Stimulated activated CD4-positive, alpha-beta T cell treated with anti-CD3 and anti-CD28 coated beads, Interleukin-4, amount 100 ng/mL, for 4 hours (primary cell): ENCODE measurements around the gene COL20A1.
"Not testable (repeated sequence)": the region's sequence is repeated elsewhere in the genome, so short reads cannot be mapped to it uniquely, and the experiment has no call there.

Source experiments
- DNase-seq, 2 experiments: peaks; one replicate each; pipeline ENCODE4 v3.0.0-alpha.2; 2020

The COL20A1 gene

DNA sequence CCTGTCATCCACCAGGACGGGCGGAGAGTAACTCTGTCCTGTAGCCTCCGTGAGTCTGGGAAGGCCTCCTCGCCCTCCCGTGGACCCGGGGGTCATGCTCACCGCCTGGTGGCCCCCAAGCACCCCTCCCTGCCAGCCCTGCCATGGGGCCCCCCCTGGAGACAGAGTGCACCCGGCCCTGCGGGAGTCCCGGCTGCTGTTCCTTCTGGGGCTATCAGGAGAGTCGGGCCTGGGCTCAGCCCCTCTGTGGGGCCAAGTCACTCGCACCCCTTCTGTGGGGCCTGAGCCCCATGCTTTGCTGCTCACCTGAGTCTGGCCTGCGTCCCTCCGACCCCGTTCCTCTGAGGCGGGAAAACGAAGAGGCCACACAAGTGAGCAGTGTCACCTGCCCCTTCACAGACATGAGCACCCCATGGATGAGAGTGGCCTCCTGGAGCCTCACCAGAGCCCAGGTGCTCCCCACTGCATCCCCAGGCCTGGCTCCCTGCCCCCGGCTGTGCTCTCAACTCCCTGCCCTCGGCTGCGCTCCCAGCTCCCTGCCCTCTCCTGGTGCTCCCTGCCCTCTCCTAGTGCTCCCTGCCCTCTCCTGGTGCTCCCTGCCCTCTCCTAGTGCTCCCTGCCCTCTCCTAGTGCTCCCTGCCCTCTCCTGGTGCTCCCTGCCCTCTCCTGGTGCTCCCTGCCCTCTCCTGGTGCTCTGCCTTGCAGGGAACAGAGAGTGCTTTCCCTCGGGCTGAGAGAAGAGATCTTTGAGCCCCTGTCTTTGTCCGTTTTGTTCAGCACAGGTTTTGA is 72.8 kb downstream of the COL20A1 start:
- DNase-seq: no peak

DNA sequence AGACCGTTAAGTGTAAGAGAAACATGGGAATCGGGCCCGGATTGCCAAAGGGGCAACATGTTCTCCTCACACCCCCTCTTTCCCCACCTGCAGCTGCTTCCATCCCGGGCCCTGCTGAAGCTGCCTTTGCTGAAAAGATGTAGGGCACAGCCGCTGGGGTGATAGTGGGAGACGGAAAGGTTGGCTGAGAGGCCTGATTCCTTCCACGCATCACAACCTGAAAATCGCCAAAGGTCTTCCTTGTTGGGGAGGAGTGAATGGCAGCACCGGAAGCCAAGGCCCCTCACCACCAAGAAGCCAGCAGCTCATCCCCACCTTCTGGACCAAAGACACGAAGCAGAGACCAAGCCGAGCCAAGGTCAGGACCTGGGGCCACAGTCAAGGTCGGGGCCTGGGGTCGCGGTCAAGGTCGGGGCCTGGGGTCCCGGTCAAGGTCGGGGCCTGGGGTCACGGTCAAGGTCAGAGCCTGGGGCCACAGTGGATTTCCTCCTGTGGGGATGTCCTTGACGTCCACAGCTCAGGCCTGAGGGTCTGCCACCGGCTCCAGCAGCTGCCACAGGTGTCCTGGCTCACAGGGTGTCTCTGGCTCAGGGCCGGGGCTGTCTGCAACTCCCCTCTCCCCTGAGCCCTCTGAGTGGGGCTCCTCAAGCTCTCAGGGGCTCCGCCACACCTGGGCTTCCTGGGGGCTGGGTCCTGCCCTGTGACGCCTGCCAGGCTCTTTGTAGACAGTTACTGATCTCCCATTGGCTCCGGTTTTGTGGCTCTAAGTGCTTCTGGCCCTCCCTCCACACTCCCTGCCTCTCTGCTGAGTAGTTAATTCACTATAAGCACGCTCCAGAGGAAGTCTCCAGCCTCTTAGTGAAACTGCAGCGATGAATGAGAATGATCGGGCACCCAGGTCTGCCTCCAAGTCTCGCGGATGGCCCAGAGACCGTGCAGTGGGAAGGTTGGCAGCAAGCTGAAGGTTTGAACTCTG is 73.7 kb downstream of the COL20A1 start:
- no peak for DNase-seq

DNA sequence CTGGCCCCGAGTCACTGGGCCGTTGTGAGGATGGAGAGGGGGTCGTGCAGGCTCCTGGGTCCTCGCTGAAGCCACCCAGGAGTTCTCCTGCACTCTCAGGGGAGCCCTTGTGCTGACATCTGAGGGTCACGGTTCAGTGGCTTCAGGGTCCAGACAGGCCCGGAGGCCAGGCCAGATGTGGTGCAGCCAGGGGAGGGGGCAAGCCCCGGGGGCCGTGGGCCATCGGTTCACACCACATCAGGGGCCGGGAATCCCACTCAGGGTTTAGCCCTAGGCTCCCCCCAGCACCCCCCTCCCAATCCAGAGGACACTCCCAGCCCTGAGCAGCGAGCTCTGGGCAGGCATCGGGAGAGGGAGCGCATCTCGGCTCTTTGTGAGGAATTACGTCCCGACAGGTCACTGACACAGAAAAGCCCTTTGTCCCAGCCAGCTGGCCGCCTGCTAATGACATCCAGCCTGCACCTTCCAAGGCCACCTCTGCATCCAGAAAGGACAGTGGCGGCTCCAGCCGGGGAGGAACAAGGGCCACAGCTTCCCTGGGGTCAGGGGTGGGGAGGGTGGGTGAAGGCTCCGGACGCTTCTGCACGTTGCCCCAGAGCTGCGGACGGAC is 74.6 kb downstream of the COL20A1 start:
- DNase-seq: no peak

DNA sequence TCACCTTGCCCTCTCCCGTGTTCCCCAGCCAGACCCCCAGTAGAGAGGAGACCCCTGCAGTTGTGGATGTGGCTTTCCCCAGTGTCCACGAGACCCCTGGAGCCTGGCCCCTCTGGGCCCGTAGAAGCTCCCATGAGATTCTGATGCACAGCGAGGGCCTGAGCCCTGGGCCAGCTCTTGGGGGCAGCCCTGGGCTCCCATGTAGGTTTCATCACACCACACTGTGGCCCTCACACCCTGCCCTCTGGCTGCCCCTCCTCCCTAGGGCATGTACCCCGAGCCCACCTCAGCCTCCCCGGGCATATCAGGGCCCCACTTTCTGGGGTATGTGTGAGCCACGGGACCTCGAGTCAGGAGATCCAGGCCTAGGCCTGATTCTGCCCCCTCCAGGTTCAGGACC is 75.2 kb downstream of the COL20A1 start:
- DNase-seq: no peak

DNA sequence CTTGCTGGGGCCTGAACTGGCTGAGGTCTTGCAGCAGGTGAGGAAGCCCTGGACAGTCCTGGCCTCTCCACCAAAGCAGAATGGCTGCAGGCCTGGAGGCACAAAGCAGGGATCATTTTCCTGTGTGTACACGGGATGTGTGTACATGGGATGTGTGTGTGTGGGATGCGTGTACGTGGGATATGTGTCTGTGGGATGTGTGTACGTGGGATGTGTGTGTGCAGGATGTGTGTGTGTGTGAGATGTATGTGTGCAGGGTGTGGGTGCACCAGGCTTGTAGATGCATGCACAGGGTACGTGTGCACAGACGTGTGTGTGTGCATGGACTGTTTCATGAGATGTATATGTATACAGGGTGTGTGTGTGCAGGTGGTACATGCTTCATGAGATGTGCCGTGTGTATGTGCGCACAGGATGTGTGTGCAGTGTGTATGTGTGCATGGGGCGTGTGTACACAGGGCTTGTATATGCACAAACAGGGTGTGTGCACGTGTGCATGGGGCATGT is 76.1 kb downstream of the COL20A1 start:
- DNase-seq: no peak

DNA sequence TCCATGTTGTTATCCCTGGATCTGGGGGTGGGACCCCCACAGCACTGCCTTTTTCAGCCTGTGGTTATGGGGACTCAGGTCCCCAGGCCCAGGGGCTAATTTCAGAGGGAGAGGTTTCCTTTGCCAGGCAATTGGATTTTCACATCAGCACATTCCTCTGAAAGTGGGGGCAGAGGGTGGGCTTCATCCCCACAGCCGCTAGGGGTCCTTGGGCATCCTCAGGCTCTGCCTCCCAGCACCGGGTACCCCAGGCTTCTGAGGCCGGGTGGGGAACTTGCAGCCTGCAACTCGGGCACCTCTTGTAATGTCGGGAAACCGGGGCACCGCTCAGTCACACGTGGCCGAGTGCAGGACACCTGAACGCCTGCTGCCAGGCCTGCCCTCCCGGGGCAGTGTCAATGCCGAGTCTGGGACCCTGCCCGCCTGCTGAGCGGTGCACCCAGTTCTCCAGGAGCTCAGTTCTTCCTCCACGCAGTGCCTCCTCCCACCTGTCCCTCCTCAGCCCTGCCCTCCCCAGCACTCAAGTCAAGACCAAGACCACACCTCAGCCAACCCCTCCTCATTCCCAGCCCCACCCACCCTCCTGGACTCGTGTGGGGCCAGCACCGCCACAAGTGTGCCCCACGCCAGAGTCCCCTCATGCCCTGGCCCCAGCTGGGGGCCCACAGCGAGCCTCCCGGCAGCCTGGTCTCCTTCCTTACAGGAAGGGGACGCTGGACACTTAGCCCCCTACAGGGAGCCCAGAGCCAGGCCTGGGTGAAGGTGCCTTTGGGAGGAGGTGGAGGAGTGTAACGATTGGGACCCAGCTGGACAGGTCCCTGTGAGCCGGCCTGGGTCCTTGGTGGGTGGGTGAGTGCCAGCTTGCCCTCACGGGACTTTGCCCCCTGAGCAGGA is 77.0 kb downstream of the COL20A1 start:
- no peak for DNase-seq

DNA sequence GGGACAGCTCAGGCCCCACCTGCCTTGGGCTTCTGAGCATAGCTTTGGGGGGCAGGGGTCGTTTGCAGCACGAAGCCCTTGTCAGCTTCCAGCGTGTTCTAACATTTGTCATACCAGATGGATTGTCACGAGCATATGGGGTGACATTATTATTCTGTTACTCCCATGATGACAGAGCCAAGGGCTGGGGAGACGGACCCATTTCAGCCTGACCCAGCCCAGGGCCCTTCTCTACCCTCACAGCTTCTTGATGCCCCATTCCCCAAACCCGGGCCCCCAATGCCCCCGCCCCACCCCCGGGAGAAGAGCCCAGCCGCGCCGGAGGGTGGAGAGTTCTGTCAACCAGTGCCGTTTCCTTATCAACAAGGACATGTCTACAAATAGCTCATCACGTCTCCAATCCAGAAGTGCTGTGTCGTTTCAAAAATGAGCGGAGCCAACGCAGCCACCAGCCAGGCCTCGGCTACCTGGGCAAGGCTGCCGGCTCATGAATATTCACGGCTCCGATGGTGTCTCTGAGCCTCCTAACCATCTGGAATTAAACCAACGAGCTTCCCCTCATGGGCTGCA is 77.7 kb downstream of the COL20A1 start:
- DNase-seq: no peak

GRCh38 chr20:63371291-63371865 is 78.4 kb downstream of the COL20A1 start:
- DNase-seq: no peak

GRCh38 chr20:63372971-63373885 is 80.2 kb downstream of the COL20A1 start:
- no peak for DNase-seq

DNA sequence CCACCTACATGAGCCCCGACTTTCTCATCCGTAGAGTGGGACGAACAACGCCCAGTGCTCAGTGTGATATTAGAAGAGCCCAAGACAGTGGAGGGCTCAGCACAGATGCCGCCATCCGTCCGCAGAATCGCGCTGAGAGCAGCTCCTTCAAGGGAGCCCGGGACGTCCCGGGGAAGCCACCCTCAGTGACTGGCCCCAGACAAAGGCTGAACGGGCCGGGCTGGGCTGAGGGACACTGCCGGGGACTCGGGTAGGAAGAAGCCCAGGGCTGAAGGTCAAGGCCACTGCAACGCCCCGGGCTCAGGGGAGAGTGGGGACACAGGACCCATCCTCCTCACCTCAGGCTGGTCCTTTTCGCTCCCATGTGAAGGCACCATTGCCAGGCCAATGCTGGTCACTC is 81.0 kb downstream of the COL20A1 start:
- DNase-seq: no peak

- no peak for DNase-seq
Measured at GRCh38 chr20:63374504-63374903, 81.5 kb downstream of the COL20A1 start.

- DNase-seq: no peak
Measured at GRCh38 chr20:63375438-63375837, 82.5 kb downstream of the COL20A1 start.

DNA sequence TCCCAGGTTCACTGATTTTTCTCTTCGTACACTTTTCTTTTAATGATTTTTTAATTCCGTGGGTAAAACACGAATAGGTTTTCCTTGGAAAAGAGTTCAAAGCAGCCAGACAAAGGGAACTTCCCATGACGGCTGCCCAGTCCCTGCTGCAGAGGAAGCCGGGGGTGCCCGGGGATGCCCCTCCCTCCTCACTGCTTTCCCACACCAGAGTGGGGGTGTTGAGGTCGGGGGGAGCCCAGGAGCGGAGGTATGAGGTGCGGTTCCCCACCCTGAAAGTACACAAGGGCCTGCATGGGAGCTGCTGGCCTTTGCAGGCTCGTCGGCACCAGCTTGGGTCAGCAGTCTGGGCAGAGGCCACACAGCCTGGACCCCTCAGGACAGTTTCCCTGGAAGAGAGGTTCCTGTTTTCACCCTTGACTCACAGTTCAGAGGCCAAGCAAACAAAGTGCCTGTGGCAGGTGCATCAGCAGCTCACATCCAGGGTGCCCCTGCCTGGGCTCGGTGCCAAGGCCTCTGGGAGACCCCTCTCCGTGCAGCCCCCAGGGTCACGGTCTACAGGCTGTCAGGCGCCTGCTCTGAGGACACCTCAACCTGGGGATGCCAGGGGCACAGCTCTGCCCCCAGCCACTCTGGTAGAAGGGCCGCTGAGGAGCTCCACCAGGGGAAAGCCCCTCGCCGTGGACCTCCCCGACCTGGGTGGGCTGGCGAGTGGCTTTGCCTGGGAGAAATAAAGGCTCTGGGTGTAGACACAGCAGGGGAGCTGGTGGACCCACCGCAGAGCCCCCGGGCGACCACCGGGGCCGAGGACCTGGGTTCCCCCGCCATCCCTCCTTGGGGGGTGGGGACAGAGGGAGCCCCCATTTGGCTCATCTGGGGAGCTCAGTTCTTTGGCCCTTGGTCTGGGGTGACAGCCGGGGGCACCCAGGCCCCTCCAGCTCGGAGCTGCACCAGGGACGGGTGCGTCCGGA is 83.6 kb downstream of the COL20A1 start:
- DNase-seq: no peak

DNA sequence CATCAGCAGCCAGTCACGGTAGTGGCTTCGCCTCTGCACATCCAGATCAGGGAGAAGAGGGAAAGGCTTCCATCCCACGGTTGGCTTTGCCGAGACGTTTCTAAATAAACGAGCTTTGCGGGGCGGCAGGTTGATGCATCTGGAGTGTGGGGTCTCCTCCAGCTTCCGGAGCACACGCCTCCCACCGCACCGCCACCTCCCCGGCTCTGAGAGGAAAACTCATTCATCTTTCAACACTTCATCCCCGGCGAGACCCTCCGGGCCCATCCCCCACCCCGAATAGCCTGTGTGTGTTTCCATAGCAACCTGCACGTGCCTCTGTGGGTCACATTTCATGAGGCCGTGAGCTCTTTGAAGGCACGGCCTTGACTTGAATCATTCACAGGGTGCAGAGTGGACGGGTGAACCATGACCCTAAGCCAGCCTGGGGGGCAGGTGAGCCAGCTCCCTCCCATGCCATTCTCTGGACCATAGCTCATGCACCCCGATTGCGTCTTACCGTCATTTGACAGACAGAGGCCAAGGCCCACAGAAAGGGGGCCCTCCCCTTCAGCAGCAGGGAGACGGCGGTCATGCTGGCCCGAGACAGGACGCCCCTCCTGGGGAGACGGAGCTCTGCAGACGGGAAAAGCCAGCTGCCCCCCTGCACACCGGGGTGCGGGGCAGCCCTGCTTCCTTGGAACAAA is 84.4 kb downstream of the COL20A1 start:
- no peak for DNase-seq

- no peak for DNase-seq
Measured at GRCh38 chr20:63377951-63378381, 85.0 kb downstream of the COL20A1 start.

DNA sequence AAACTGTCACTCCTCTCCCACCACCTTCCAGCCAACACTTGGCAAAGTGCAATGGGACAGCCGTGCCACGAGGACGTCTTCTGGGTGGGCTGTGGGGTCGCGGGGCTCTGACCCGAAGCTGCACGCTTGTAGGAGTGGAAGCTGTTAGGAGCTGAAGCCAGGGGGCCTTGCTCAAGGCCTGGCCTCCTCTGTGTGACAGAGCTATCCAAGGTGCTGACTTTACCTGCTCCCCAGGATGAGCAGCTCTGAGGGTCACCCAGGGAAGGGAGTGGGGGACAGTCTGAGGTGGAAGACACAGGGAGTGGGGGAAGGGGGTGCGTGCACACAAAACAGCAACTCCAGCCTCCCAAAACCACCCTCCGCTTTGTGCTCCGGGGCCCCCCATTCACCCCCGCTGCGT is 85.6 kb downstream of the COL20A1 start:
- DNase-seq: no peak

DNA sequence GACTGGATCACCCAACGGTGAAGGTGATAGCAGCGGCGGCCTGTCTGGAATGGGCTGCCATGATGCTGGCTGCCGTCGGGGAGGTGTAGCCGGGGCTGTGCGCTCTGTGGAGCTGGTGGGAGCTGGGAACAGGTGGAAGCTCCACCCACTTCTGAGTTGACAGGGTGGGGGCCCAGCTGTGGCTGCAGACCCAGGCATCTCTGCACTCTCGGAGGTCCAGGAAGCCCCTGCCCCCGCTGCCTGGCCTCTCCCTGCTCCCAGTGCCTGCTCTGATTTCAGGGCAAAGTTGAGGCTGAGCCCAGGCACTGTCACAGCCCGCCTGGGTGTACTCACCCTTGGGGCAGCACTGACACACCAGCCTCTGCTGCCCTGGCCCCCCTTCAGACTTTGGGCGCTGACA is 86.3 kb downstream of the COL20A1 start:
- no peak for DNase-seq

GRCh38 chr20:63379872-63380271 is 86.9 kb downstream of the COL20A1 start:
- DNase-seq: not testable (repeated sequence)
